GM18907 (cell line): ENCODE measurements around the gene ZNF219.

ENCODE experiments used
- ATAC-seq: cut with Tn5 transposase; IDR thresholded peaks from one replicate; pipeline ENCODE4 v1.9.1; 2021; ENCODE audit warnings: mild to moderate bottlenecking, moderate library complexity; ENCODE audit not compliant: unreplicated experiment

Gene ZNF219

DNA sequence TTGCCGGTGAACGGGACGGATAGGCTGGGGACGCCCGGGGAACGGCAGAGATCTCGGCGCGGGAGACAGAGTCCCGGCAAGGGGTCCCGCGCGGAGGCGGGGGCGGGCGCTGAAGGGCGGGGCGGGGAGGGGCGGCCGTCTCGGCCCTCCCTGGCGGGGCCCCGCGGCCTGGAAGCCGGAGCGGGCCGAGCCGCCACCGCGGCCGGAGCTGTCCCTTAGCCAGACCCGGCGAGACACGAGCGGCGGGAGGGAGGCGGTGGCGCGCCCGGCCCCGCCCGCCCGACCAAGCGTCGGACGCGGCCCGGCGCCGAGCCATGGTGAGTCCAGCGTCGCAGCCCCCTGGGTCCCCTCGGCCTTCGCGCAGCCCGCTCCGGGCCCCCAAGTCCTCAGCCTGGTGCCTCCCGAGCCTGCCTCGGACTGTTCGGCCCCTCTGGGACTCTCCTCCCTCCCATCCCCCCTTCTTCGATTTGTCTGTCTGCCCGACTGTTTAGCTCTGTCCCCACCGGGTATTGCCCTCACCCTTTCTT, 28.3 kb downstream of the ZNF219 start, which contains the start of gene ARHGEF40:
Gene ARHGEF40, plus strand, starts transcription at position 222 of the 527 bp plus-strand sequence. Its CDS starts 93 bp downstream, at position 315.
- ATAC-seq: no peak

DNA sequence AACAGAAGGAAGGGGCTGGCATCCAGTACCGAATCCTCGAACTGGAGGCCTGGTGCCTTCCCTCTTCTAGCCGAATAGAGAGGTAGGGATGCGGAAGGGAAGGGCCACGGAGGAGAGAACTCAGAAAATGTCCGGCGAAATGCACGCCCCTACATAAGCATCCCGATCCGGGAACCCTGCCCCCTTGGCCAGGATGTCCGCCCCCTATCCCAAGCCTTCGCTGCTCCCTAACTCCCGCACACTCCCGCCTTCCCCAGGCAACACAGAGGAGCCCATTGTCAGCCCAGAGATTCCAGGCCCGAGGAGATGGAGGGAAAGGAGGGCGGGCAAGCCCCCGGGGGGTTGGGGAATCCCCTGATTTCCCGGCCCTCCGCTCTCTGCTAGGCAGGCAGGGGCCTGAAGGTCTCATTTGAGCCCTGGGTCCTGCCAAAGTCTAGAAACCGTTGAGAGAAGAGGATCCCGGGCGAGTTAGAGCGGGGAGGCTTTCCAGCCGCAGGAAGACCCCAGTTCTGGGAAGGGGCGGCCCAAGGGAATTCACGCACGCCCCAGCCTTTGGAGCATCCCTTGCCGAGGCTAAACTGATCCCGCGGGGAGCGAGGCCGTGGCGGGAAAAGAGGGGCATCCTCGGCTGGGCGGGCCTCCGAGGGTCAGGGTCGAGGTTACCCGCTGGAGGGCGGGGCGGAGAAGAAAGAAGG, 28.9 kb downstream of the ZNF219 start:
- no peak for ATAC-seq

DNA sequence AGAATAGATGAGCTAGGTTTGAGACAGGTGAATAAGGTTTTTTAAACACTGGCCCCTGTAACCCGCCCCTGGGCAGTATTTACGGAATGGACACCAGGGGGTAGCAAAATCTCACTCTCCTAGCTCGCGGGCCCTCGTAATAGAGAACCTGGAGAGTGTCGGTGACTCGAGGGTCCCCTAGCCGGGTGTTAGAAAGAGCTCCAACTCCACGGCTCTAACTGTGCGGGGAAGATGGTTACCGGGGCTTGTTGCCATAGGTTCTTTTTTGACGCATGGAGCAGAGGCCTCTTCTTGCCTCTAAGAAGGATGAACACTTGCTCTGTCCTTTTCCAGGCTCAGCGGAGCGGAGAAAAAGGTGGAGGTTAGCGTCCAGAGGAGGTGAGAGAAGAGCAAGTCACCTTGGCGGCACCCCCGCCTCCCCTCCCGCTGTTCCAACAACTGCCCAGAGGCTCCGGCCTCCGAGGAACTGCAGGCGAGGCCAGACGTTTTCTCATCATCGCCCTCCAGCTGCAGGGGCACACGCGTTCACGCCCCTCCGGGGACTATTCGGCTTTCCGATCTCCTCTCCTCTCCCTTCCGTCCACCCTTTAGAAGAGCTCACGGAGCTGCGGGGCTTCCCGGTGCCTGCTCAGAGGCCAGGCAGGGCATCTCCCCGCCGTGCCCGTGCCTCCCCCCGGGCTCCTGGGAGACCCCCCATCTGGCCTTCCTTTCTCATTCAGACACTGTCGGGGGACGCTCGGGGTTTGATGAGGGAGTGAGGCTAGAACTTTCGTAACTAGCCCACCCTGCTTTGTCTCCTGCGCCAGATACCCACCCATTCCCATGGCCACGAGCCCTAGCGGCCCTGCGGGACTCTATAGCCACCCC, 29.7 kb downstream of the ZNF219 start:
- ATAC-seq: no peak

DNA sequence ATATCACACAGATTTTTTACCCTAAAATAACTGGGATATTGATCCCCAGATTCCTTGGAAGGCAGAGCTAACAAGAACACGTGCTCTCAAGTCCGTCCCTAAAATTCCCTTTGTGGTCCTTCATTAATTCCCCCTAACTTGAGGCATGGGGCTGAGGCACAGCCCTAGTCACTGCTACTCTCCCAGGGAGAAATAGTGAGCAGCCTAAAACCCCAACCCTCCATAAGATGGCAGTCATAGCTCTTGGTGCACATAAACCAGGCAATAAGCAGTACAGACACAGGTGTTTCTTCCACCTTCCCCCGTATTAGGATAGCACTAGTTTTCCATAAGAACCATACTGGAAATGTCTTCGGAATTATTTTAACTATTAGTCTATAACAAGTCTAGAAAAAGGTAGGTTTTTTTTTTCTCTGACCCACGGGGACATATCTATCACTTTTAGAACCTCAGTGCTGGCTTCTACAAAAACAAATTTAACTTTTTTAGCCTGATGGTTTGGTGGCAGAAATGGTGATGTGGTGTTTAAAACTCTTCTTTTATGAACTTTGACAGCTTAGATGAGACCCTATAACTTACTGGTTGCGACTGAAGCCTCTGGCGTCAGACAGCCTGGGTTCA, 31.5 kb downstream of the ZNF219 start:
- no peak for ATAC-seq

DNA sequence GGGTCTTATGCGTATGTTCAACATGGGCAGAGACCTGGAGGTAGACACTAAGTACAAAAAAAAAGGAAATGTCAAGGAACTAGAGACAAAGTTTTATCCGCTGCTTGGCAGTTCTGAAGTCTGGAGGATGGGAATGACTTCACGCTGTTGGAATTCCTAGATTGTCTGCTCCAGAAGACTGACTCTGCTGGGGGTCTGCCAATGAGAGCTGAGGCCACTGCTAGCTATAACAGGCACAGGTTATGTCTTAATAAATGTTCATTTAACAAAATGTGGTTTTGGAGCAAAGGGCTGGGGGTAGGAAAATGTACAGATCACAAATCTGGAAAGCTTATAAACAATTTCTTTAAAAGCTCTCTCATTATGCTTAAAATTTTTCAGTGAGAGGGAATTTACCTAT, 35.0 kb downstream of the ZNF219 start:
- no peak for ATAC-seq

DNA sequence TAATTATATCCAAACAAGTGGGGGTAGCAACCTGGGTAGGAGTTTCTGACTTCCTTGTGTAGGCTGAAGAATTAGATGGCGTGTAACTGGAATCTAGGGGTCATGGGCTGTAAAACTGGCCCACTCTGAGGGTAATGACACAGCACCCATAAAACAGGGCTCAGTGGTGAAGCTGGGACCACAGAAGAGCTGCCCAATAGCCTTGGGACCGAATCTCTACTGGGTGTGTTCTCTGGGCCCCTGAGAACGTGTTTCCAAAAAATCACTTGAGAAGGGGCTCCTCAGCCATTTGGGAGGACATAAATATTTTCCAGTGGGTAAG, 37.1 kb downstream of the ZNF219 start:
- no peak for ATAC-seq

DNA sequence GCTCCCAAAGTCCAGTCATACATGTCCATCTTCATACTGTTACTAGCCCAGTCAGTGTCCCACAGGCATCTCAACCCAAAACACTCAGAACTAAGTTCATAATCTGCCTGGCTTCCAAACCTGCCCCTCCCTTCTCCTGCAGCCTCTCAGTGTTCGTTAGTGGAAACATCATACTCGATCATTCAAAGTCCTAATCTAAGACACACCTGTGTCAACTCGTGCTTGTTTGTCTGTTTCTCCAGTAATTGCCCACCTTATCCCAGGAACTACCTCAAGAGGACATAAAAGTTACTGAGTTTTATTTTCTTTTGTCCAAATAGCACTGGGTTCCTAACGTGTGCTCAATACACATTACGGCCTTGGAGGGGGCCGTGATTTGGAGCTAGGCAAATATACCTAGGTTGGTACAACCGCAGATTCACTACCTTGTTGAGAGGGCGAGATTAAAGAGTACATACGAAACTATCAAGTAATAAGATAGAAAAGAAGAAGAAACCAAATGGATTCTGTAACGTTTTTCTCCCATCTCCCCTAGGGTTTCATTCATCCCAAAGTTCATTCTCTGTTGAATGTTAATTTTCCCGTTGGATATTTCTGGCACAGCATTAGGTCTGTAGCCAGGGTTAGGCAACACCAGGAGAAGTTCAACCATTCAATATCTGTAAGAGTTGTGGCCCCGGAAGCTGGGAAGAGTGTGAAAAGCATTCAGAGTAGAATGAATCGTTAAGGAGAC, 37.7 kb downstream of the ZNF219 start:
- no peak for ATAC-seq

DNA sequence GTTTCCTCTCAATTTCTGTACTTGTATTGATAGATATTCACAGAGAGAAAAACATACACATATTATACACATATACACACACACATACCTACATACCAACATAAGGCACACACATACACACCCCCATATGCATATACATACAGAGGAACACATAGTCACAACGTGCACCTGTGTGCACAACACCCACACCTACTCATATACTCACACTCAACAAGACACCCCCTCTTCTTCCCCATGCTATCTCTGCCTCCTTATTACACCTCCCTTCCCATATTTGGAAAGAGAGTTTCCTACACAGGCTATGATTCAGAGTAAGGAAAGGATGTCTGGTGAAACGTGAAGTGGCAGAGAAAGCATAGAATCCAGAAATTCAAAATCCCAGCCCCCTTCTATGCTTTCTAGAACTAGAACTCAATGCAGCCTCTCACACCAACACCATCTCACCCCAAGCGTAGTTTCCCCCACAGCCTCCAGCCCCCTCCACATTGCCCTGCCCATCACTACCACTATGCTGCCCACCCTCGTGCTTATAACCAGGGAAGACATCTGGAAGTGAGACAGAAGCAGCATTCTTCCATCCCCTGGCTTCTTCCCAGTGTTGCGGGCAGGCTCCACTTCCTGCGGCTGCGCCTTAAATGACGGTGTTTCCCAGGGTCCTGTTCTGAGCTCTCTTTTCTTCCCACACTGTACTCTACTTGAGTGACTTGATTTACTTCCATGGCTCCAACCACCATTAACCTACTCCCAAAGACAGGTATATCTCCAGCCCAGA, 38.4 kb downstream of the ZNF219 start:
- no peak for ATAC-seq

DNA sequence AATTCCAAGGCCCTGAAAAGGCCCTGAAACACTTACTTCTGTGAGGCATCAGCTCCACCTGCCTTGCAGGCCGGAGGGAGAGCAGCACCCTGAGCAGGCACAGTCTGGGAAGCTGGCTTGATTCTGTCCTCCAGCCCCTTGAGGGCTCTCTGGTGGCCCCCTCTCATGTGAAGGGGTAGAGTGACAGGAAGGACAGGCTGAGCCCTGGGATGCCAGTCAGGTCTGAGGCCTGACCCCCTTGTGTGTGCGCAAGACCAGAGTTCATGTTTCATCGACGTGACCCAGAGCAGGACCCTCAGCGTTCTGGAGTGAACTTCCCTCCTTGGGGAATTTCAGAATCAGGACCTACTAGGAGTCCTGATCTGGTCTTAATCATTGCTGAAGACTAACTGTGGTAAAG, 39.6 kb downstream of the ZNF219 start:
- no peak for ATAC-seq

DNA sequence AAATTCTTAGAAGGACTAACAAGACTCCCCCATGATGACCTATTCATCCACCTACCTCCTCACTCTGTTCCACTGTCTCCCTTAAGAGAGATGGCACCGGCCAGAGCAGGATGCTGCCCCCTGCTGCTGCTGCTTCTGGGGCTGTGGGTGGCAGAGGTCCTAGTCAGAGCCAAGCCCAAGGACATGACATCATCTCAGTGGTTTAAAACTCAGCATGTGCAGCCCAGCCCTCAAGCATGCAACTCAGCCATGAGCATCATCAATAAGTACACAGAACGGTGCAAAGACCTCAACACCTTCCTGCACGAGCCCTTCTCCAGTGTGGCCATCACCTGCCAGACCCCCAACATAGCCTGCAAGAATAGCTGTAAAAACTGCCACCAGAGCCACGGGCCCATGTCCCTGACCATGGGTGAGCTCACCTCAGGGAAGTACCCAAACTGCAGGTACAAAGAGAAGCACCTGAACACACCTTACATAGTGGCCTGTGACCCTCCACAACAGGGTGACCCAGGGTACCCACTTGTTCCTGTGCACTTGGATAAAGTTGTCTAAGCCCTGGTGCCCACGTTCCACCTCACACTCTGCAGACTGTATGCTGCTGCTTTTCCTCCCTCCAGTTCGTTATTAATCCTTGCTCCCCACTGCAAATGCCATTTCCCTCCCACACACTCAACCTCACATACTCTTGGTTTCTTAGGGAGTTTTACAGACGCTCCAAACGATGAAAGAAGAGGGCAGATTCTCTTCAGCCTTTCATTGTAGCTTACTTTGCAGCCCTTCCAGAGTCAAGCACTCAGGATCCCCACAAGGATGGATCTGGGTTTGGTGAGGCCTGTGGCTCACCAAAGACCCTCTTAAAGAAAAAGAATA, 40.4 kb downstream of the ZNF219 start, which contains the start of gene RNASE8:
Gene RNASE8, plus strand, starts transcription at position 20 of the 873 bp plus-strand sequence. Its CDS starts 71 bp downstream, at position 91.
- no peak for ATAC-seq

DNA sequence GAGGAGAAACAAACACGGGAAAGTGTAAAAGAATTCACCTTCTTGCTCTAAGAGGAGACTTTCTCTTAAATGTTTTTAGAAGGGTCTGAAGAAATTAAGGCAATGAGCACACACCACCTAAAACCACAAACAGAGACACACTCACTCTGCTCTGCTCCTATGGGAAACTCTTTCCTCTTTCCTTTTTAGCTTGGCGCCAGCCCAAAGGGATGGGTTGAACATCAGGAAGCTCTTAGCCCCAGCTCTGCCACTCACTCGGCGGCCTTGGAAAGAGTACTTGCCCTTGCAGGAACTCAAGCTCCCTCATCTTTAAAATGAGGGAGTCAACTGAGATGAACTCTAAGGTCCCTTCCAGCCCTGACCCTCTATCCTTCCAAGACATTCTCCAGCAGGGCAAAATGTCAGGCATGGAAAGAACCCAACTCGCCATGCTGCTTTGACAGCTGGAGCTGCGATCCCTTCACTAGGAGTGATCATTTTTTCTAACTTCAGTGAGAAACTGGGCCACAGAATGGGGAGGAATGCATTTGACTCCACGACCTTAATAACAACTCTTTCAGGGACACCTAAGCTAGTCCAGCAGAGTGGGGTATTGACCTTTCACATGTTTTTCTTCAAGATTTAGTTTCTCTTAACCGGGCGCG, 41.8 kb downstream of the ZNF219 start:
- ATAC-seq: no peak

DNA sequence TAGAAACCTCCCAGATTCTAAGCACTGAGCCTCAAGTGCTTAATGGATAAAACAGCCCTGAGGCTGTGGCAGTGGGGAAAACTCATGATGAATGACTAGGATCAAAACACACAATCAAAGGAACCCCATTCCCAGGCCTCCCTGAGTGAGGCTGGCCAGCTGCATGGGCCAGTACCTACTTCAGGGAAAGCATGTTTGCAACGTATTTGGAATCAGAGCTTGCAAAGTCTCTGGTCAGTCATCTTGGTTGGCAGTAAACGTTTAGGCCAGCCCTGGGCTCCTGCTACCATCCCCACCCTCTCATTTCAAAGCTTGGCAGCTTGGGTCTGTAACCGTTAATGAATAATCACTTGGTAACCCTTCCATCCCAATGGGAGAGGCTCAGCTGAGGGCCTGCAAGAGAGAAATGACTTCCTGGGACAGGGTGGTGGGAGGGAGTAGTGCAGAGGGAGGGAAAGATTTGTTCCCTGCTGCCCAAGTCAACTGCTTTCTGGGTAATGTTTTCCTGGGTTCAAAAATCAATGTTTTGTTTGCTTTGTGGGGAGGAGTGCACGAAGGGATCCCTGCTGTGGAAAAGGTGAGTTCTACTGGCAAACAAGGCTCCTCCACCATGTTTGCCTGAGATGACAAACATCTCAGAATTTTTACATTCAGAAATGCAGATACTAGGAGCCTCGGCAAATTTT, 42.9 kb downstream of the ZNF219 start:
- ATAC-seq: no peak

DNA sequence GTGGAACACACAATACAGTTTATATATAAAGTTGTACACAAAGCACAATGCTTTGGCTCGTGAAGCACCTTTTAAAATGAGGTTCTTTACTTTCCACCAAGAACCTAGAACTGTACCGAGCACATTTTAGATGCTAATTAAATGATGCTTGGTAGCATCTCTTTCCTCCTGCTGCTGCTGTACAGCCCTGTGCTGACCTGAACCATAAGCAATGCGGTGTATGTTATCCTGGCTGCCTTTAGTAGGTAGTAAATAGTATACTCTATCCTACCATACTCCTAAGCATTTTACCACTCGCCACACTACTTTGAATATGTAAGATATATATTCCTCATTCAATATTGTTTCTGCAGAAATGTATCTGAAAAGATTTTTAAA, 43.7 kb downstream of the ZNF219 start:
- ATAC-seq: no peak

DNA sequence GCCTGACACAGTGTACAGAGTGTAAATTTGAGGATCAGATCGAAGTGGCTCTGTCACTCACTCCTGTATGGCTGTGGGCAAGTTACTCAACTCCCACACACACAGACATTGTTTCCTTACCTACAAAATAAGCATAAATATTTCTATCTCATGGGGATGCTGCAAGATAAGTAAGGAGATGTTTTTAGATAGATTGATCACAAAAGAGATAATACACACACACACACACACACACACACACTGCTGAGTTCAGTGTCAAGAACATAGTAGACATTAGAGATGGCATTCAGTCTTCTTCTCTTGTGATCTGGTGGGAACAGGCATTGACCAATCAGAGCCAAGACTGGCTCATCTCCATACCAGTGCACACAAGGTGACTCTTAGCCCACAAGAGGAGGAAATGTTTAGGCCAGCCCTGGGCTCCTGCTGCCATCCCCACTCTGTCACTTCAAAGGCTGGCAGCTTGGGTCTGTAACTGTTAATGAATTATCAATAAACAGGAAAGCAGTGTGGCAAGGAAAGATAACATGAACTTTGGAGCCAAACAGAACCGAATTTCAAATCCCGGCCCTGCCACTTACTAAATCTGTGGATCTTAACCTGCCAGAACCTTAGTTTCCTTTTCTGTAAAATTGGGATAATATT, 44.2 kb downstream of the ZNF219 start:
- no peak for ATAC-seq

DNA sequence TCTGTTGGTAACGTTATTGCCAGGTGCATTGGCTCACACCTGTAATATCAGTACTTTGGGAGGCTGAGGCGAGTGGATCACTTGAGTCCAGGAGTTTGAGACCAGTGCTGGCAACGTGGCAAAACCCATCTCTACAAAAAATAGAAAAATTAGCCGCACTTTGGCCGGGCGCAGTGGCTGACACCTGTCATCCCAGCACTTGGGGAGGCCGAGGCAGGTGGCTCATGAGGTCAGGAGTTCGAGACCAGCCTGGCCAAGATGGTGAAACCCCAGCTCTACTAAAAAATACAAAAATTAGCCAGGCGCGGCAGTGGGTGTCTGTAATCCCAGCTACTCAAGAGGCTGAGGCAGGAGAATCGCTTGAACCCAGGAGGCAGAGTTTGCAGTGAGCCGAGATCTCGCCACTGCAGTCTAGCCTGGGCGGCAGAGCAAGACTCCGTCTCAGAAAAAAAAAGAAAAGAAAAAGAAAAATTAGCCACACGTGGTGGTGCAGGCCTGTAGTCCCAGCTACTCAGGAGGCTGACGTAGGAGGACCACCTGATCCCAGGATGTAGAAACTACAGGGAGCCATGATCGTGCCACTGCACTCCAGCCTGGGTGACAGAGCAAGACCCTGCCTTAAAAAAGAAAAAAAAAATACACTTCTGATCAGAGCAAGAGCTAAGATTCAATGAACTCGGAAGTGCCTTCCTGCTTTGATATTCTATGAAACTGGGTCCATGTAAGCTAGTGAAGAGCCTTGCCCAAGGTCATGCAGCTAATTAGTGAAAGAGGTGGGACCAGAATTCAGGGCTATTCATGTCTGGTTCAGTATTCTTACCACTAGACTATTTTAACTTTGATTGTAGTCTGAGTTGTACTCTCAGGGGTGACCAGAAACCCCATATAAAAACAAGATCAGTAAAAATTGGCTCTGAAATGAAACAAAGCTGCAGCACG, 45.0 kb downstream of the ZNF219 start:
- no peak for ATAC-seq

DNA sequence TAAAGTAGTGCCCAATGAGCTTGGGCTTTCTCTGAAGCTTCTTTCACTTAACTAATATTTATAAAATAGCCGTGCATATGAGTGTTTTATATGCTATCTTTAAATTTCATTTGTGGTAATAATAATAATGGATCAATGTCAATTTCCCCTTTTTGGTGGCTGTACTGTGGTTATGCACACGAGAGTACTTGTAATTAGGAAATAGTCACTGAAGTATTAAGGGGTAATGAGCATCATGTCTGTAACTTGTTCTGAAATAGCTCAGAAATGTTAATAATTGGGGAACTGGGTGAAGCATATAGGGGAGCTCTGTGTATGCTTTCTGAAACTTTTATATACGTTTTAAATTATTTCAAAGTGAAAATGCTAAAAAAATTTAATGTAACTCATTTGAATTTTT, 47.9 kb downstream of the ZNF219 start:
- ATAC-seq: no peak

DNA sequence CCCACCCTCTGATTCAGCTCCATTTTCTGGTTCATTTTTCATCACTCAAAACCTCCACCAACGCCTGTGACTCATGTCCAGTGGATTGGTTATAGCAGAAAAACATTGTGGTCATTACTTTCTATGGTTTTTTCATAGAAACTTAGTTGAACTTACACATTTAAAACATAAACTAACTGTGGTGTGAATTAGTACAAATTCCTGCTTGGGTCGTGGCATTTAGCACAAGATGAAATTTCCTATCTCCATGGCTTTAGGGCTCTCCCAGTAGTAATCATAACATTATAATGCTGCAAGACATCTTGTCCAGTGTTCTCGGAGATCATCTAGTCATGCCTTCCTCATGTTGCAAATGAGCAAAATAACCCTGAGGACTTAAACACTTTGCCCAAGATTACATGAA, 49.2 kb downstream of the ZNF219 start:
- ATAC-seq: no peak
